Omental fat pad (tissue), 4 donors: ENCODE measurements around the gene MESP2. TPM values are rescaled to one million over a fixed set of nuclear protein-coding genes. Genes with fewer than 3 reads are reported as not detected.

ENCODE experiments used
- total RNA-seq, 4 donors: library from RNA; depleted of rRNA; stranded (reverse); fragments of >200 nt; gene quantifications; one replicate each; pipeline ENCODE4 v1.1.0, GENCODE V29; 2016

MESP2 gene
- total RNA-seq, 4 donors from 2014 or later = 0.48 TPM; not detected in 3

Other genes with a start within 250 kb of the MESP2 start
- gene TICRR, start 200.9 kb upstream of the MESP2 start, total RNA-seq = under 1 TPM in 3 of 4 donors, not detected in 1; 0.09 to 0.79 (median 0.36) TPM
- 10 to 100 TPM in 1 of 4 donors, 1 to 10 TPM in 3; 6.2 to 12.6 (median 7.7) TPM for gene KIF7, start 120.9 kb upstream of the MESP2 start, total RNA-seq
- 1,000 to 10,000 TPM in 1 of 4 donors, 100 to 1,000 TPM in 3; 465 to 1,383 (median 891) TPM for gene PLIN1, start 97.0 kb upstream of the MESP2 start, total RNA-seq
- gene PEX11A, start 85.6 kb upstream of the MESP2 start, total RNA-seq = 100 to 1,000 TPM in 1 of 4 donors, 10 to 100 TPM in 3; 18.4 to 134 (median 29.9) TPM
- gene WDR93, start 85.5 kb upstream of the MESP2 start, total RNA-seq = 1 to 10 TPM in 1 of 4 donors, under 1 TPM in 2, not detected in 1; 0.28 to 1.1 (median 0.36) TPM
- 10 to 100 TPM in 1 of 4 donors, 1 to 10 TPM in 3; 4.0 to 16.2 (median 6.5) TPM for gene MESP1, start 25.1 kb upstream of the MESP2 start, total RNA-seq
- 100 to 1,000 TPM in 1 of 4 donors, 10 to 100 TPM in 3; 33.6 to 107 (median 71.9) TPM for gene ANPEP, start 38.5 kb downstream of the MESP2 start, total RNA-seq
- 10 to 100 TPM; 37.3 to 73.8 (median 56.2) TPM for gene AP3S2, start 117.7 kb downstream of the MESP2 start, total RNA-seq
- 10 to 100 TPM; 12.3 to 19.9 (median 17.4) TPM for gene ARPIN, start 136.6 kb downstream of the MESP2 start, total RNA-seq
- gene ZNF710, start 225.0 kb downstream of the MESP2 start, total RNA-seq = 10 to 100 TPM in 1 of 4 donors, 1 to 10 TPM in 3; 5.4 to 13.9 (median 7.0) TPM